HPDE6-E6E7 (cell line): ENCODE measurements around the gene FARS2.

Experiments used
- DNase-seq: peaks from one replicate; pipeline ENCODE4 v3.0.0; 2011; ENCODE audit warnings: missing footprints; ENCODE audit errors: extremely low spot score

The FARS2 gene

DNA sequence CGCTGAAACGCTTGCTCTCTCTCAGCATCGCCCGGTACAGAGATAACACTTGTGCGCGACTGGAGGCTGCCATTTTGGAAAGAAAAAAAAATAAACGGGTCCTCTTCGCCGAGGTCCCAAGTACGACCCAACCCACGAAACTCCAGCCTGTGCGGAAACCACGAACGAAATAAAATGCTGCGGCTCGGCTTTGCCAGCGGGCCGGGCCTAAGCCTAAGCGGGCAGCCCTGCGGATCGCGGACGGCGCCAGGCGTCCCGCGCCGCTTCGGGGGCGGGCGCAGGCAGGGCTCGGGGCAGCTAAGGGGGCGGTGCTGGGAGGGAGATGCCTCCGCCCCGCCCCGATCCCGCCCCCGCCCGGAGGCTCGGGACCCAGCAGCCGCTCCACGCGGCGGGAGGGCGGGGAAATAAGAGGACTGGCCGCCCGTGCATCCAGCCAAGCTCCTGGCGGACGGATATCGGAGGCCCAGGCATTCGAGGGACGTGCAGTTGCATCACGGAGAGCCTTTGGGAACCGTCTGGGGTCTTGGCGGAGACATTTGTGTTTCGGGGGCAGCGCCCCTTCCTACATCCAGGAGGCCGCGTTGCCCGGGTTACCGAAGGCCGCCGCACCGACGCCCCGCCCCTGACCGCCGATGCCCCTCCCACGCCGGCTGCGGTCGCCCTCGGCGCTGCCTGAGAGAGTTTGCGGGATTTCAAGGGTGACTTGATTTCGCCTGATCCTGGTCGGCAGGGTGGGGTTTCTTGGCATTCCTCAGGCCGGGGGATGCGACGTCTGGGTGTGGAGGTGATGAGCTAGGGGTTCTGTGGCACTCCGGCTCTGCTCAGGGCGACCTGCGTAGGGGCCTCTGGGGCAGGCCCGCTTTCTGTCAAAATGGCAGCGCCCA lies at the start of gene FARS2, which contains the start of gene LYRM4:
TSS of gene FARS2 (plus strand) at position 853 of the 884 bp plus-strand sequence.
TSS of gene LYRM4 (minus strand) at position 290 of the 884 bp plus-strand sequence. CDS start at position 73, 217 bp downstream.
- DNase-seq: peak; percentile 75

DNA sequence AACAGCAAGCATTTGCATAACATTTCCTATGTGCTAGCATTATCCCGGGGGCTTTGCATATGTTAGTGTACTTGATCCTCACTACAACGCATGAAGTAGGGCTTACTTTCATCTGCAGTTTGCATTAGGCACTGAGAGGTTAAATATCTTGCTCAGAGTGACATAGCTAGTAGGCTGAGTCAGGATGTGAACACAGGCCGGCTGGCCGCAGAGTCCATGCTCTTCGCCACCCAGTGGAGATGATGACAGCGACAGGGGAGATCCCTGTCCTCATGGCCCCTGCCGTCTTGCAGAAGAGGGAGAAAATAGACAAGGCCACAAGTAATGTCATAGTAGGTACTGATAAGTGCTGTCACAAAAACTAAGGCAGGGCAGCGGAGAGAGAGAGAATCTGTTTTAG lies 47.5 kb upstream of the FARS2 start:
- no peak for DNase-seq

DNA sequence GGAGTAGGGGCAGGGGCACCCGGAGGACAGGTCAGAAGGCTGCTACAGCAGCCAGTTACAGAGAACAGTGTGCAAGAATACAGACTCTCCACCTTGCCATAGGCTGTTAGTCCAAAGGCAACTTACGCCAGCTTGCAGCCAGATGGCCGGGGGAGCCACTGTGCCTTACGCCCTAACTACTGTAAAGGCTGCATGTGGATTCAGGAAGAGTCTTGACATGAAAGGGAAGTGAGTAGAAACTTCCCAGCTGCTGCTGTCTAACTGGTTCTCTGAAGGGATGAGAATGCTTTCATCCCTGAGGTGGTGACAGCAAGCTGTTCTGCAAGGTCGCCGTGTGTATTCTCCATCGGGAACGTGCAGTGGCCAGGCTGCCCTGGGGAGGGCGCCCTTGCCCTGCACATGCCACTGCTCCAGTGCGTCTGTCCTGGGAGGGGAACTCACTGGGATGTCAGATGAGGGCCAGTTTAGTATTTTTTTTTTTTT lies 46.7 kb upstream of the FARS2 start:
- no peak for DNase-seq

DNA sequence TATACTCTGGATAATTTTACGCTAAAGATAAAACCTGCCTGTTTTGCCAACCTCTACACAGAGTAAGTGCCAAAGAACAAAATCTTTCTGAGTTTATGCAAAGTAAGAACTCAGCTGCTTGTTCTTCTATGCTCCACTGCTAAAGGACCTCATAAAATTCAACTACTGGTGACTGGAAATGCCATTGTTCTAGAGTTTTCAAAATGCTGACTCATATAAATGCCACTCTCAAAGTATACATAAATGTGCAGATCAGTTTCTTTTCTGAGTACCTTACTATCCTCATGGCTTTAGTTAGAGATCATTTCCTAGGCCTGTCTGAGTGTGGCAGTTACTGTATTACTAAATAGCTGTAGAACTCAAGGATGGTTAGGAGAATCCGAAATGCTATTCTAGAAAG lies 46.2 kb upstream of the FARS2 start:
- no peak for DNase-seq

DNA sequence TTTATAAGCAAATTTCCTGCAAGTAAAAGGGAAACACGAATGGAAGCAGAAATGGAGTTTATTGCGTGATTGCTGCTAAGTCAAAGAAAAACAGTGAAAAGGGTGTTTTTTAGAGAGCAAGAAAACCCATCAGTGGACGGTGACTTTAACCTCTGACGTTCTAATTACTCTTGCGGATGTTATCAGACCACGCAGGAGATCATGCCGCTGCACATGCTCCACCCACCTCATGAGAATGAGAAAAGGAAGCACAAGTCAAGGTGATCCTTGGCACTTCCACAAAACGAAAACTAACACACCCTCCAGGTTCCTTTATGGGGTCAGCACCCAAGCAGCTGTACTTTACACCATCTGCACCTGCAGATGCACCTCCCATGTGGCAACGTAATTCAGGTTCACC lies 45.5 kb upstream of the FARS2 start:
- DNase-seq: no peak

DNA sequence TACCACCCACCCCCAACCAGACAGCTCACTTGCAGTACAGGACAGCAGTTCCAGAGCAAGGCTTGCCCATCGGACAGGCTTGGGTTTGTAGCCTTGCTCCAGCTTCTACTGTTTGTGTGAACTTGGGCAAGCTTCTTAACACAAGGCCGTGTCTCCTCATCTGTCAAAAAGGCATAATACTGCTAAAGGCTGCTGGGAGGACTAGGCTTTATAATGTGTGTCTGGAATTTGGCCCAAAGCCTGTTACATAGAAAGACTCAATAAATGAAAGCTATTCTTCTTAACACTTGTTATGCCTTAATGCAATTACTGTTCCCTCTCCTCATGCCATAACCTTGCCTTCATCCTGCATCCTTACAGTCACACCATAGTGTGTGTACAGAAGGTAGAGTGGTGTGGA lies 44.0 kb upstream of the FARS2 start:
- DNase-seq: no peak

DNA sequence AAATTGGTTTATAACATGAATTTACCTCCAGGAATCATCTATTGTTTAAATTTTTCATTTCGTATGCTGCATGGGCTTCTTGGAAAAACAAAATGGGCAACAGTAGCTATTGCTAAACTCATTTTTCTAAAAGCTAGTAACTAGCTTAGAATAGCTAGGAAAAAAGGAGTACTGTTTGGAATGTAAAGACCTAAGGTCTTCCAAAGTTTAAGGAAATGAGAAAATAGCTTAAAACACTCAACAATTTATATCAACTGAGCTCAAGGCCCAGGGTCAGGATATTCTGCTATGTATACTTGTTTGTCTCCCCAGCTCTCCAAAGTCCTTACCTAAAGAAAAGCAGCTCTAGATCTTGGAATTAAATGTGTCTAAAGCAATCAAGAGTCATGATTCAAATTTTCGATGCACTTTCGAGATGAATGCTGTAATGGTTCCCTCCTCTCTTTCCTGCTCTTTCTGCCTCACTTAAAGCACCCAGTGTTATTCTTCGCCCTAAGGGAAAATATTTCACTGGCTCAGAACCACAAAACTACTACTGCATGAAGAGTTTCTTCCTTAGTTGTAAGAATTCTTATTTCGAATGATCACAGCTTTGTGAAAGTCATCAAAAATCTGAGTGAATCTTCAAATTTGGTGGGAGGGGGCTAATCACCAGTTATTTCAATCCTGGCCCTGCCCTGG lies 42.2 kb upstream of the FARS2 start:
- no peak for DNase-seq

DNA sequence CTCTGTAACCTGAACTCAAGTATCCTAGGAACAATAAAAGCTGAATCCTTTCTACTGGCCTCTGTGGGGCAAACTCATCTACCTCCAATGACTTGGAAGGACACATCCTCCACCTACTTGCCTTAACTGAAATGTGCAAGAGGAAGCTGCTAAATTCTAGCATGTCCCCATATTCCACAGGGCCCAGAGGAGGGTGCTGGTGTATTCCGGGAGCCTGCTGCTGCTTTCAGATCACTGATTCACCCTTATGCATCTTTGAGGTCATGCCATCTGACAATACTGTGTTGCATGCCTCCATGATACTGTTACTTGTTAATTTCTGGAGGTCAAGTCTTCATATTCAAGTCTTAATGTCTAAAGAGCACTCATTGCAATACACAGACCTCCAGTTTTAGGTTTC lies 40.9 kb upstream of the FARS2 start:
- no peak for DNase-seq

DNA sequence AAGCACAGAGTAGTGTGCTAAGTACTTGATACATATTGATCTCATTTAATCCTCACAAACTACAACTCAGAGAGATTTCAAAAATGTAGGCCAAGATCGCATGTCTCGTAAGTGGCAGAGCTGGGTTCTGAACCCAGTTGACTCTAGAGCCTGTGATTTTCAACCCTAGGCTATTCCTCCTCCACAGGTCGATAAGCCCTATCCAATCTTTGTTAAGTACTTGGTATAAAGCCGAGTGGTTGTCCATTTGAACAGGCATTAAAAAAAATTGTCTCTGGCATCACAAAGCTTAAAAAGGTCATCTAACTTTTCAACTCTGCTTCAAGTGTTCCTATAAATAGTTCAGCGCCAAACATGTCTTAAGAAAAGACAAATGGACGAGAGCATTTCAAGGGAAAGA lies 38.0 kb upstream of the FARS2 start:
- no peak for DNase-seq

DNA sequence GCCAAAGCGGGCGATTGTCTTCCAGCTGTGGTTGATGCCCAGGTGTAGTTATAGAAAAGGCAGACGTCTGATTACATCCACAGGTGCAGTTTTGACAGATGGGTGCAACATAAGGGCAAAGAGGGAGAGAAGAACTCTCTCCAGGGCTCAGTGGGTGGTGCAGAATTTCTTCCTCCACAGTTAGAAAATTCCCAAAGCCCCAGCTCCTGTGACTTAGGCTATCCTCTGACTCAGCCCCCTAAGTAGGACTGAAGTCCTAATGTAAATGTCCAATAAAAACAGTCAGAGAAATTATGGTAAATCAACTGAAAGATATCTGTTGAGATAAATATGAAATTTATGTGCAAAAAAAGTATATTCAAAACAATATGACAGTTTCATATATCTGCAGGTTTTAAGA lies 32.0 kb upstream of the FARS2 start:
- DNase-seq: no peak

DNA sequence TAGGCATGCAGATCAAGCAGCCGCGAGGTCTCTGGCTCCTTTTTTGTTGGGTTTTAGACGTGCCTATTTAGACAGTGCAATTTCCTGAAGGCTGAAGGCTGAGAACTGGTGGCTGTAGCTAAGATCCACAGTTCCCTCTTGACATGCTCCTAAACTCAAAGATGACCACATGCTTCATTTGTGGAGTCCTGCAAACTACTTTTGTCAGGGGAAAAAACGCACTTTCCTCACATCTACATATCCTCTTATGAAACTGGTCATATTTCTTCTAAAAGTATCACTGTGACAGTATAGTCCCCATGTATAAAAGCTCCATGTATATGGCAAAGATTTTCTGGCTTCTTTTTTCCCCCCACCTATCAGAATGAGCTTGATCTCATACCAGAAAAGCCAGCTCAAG lies 31.2 kb upstream of the FARS2 start:
- no peak for DNase-seq

DNA sequence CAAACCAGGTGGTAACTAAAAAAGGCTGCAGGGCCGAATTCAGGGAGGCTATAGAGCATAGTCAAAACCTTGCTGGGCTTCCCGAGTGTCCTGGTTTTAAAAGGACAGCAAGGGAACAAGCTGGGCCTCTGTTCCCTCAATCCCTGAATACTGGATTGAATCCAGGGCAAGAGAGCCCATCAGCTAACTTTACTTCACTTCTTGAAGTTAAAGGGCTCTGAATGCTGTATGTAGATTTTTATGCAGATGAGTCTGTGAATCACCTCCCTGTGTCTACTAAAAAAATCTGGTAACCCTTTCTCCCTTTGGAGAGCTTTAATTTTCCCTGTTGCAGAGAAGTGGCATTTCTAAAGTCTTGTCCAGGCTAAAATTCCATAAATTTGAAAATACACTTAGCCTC lies 30.0 kb upstream of the FARS2 start:
- no peak for DNase-seq

DNA sequence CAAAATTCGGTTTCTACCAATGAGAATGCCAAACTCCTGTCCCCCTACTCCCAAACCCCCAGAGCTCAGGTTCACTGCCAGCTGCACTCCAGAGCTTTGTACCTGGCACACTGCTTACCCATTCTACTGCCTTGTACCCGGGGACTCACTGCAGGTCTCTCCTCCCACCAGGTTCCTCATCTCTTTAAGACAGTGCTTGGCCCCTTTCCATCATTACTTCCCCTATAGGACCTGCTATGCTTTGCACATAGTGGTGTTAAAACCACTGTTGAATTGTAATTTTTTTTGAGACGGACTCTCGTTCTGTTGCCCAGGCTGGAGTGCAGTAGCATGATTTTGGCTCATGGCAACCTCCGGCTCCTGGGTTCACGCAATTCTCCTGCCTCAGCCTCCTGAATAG lies 26.4 kb upstream of the FARS2 start:
- no peak for DNase-seq

DNA sequence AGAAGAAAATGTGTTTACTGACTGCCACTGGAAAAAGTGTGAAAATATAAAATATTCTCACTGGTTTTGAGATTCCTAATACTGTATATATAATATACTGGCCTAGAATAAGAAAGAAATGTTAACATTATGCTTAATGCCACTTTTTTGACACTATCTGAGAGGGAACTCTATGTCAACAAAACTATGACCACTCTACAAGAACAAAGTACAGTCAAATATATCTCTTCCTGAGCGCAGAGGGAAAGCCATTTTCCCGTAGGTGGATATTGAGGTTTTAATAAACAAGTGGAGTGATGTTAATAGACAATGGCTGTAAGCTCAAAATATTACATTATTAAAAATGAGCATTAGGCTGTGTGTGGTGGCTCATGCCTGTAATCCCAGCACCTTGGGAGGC lies 25.5 kb upstream of the FARS2 start:
- DNase-seq: no peak

DNA sequence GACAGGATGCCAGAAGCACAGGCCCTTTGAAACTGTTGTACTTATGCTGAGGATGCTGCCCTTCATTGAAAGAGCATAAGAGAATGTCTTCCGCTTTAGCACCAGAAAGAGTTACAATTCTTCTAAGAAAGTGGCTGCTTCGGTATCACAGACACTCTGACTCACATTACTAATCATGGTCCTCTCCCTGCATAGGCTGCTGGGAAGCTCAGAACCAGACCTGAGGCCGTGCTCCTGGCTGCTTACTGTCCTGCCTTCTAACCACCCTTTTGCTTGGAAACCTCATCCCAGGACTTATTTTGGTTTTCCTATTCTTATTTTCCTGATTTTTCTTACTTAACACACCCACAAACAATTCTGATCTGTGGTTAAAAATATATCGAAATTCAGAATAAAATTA lies 23.5 kb upstream of the FARS2 start:
- no peak for DNase-seq

DNA sequence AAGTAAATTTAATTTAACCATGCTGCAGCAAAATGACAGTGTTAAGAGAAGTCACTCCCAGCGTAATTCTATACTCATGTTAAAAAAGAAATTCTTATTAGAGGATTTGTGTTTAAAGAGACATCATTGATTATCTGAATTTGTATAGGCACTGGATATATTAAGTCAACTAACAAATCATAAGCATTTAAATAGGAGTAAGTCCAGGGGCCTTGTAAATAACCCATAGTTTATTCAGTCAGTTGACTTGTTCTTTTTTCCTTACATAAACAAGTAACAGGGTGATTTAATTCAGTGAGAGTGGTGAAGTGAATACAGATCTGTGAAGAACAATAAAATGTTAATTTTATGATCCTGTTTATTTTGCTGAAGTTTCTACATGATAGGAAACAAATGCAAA lies 23.0 kb upstream of the FARS2 start:
- no peak for DNase-seq

DNA sequence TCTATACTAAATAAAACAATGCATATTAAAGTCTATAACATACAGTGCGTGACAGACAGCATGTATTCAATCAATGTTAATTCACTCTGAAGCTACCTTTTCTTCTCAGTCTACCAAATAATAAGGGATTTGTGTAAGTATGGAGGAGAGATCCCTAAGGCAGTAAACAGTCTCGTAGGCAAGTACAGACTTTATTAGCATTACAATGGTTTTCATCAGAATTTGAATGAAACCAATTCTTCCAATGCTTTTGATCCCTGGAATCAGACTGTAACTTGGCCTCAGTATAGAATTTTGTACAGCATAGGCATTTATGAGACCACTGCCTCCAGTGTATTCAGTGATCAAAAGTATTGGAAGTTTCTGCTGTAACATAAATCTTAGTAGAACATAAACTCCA lies 20.1 kb upstream of the FARS2 start:
- DNase-seq: no peak

DNA sequence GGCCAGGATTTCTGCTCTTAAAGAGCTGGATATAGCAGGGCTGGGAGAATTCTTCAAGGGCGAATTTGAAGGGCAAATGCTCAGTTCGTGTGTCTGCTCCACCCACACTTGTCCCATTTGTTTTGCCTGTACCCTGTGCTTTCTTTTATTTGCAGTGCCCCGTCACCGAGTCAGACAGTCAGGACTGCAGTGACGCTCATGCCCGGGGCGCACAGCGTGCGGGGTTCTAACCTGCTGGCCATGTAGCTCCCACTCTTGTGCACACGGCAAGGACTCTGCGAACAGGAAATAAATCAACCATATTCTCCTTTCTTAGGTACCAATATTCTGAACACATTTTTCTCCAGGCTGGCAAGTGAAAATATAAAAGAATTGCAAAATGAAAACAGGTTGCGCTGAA lies 18.2 kb upstream of the FARS2 start:
- no peak for DNase-seq

DNA sequence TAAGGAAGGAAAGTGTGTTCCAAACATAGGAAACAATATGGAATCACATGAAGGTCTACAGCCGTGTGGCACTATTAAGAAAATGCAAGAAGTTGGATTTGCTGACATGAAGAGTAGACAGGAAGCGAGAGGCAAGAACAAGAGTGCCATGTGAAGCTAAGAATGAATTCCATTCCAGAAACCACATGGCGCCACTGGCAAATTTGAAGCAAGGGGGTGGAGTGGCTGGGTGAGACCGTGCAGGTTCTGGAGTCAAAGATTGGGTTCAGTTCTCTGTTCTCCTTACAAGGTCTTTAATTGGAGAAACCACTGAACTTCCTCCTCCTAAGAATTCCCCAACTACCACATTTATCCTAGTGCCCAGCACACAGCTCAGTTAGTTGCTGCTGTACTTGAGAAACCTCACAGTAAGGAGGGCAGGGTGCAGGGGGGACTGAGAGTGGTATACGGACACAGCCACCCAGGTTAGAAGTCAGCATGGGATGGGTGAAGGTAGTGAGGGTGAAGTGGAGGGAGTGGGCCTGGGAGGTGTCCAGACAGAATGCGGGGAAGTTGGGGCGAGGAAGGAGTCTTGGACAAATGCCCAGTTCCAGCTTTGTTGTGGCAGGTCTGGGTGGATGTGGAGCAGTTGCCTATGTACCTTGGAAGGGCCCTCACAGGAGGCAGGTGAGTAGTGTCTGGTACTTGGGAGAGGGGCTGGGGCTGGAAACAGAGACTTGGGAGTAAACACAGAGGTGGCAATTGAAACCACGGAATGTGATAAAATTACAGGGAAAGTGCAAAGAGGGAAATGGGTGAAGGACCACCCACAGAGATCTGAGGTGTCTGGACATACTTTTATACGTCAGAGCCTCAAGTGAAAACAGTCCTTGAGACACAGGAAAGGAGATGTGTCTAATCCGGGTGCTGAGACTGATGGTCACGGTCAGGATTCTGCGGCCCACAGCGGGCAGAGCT lies 14.9 kb upstream of the FARS2 start:
- no peak for DNase-seq

DNA sequence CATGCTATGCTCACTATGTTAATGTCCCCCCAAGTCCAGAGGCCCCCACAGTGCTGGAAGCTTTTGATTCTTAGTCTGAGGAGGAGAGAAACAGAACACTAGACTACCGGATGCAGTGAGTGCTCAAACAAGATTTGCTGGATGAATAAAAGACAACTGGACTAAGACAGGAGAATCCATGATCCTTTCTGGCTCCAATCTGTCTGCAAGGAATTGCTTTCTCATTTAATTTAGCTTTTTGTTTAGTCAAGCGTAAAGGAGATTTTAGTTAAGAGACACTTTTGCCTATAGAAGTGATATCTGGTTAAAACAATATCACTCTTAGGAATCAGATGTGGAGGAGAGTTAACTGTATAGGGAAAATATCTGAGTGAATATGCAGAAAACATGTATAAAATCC lies 14.1 kb upstream of the FARS2 start:
- no peak for DNase-seq

DNA sequence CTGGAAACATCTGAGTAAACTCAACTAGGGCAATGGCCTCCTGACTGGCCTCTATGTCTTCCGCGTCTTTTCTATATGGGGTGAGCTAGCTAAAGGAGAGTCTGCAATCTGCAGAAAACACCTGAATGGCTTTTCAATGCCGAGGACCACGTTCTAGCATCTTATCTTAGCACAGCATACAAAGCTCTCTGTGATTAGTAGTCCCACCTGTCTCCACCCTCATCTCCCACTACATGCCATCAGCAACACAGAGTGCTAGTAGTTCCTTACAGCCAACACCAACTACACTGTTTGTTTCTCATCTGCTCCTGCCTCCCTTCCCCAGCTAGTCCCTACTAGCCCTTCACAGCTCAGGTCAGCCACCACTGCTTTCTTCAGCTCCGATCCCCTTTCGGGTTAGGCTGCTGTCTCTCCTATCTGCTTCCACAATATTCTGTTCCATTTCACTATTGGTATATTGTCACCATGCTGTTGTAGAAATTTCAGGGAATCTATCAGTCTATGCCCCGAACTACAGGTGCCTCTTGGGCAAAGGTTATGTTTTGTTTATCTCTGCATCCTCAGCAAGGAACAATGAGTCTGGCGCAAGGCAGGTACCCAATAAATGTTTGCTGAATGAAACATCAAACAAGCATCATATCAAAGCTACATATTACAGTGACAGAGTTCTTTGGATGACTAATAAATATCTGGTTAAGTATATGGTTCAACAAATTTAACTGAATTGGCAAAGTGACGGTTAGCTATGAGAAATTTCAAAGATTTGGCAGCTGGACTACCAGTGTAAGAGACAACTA lies 12.8 kb upstream of the FARS2 start:
- DNase-seq: no peak
